Measurements from ENCODE around the gene CIAO1.
"Not testable (repeated sequence)": the region's sequence is repeated elsewhere in the genome, so short reads cannot be mapped to it uniquely, and the experiment has no call there.

CIAO1 gene

GRCh38 chr2:96251721-96252292, 14.2 kb upstream of the CIAO1 start:
- no peak for DNase-seq

- DNase-seq, result no peak
Measured at GRCh38 chr2:96252526-96252925, 13.5 kb upstream of the CIAO1 start.

GRCh38 chr2:96253006-96253405, 13.0 kb upstream of the CIAO1 start:
- no peak for DNase-seq

- no peak for DNase-seq
Measured at GRCh38 chr2:96254571-96254970, 11.5 kb upstream of the CIAO1 start.

- no peak for DNase-seq
Measured at GRCh38 chr2:96256611-96257113, 9.4 kb upstream of the CIAO1 start.

- not testable (repeated sequence) for DNase-seq
Measured at GRCh38 chr2:96257744-96258143, 8.3 kb upstream of the CIAO1 start.

- no peak for DNase-seq
Measured at GRCh38 chr2:96258166-96259022, 7.6 kb upstream of the CIAO1 start.

GRCh38 chr2:96259497-96259921, 6.5 kb upstream of the CIAO1 start:
- no peak for DNase-seq

GRCh38 chr2:96260387-96261260, 5.4 kb upstream of the CIAO1 start:
- peak; percentile 9 for DNase-seq

GRCh38 chr2:96261328-96262003, 4.6 kb upstream of the CIAO1 start:
- no peak for DNase-seq

GRCh38 chr2:96262306-96262705, 3.7 kb upstream of the CIAO1 start:
- DNase-seq, result no peak

GRCh38 chr2:96264086-96264485, 1.9 kb upstream of the CIAO1 start:
- no peak for DNase-seq

GRCh38 chr2:96264656-96265348, 1.2 kb upstream of the CIAO1 start:
- peak; percentile 36 for DNase-seq

- DNase-seq, result peak; percentile 36
Measured at GRCh38 chr2:96265349-96265839, 631 bp upstream of the CIAO1 start.

- DNase-seq, result peak; percentile 37
Measured at GRCh38 chr2:96267159-96267971, 1.3 kb downstream of the CIAO1 start.

GRCh38 chr2:96271995-96272394, 6.0 kb downstream of the CIAO1 start:
- DNase-seq, result no peak

GRCh38 chr2:96273763-96274162, 7.7 kb downstream of the CIAO1 start:
- DNase-seq, result no peak

- no peak for DNase-seq
Measured at GRCh38 chr2:96274355-96275056, 8.5 kb downstream of the CIAO1 start.

GRCh38 chr2:96276787-96277499, 10.9 kb downstream of the CIAO1 start:
- DNase-seq, result no peak
